Adrenal gland (tissue), 12 donors: Measurements from ENCODE around the gene ENTPD8. TPM values are rescaled to one million over a fixed set of nuclear protein-coding genes. Genes with fewer than 3 reads are reported as not detected.
A peak's percentile ranks its signal among the peaks of the same experiment; 100 is the strongest.

ENCODE experiments used
- DNase-seq, 7 donors: peaks; one replicate each; pipeline ENCODE4 v3.0.0-alpha.2; 2019 to 2020
- H3K27ac ChIP-seq, 5 donors: fragments of 200-600 bp; sonication (generic) in 4 of 5; 1 replicate in 3 of 5; 2 replicates in 2 of 5; pipeline versions ENCODE4 v1.5.1 to v1.8.0; 2016 to 2020; ENCODE audit warnings: mild to moderate bottlenecking in 1 of 5
- H3K27me3 ChIP-seq: fragments of 200-600 bp; 2 replicates; pipeline ENCODE4 v1.8.0; 2021
- H3K36me3 ChIP-seq, 2 donors: fragments of 200-600 bp; replicated peaks in 1 of 2; 1 replicate in 1 of 2; 2 replicates in 1 of 2; pipeline versions ENCODE4 v1.5.1 to v1.8.0; 2018 to 2022
- H3K4me1 ChIP-seq, 2 donors: fragments of 200-600 bp; replicated peaks in 1 of 2; 1 replicate in 1 of 2; 2 replicates in 1 of 2; pipeline versions ENCODE4 v1.5.1 to v1.8.0; 2018 to 2021
- H3K4me3 ChIP-seq, 4 donors: fragments of 200-600 bp; sonication (generic) in 3 of 4; one replicate each; pipeline ENCODE4 v1.5.1; 2016 to 2018
- H3K9me3 ChIP-seq, 3 donors: fragments of 200-600 bp; sonication (generic) in 1 of 3; replicated peaks in 1 of 3; 1 replicate in 2 of 3; 2 replicates in 1 of 3; pipeline versions ENCODE4 v1.5.1 to v1.8.0; 2016 to 2021
- POLR2A ChIP-seq, 2 donors: fragments of 450-650 bp; IDR thresholded peaks; one replicate each; pipeline ENCODE4 v1.6.1; 2017; ENCODE audit warnings: antibody characterized with exemption in 2 of 2, mild to moderate bottlenecking in 2 of 2, moderate library complexity in 1 of 2
- whole genome bisulfite sequencing, 4 donors: extraction: QIAGEN DNeasy Blood & Tissue Kit in 2 of 4; methylation state at CpG; one replicate each; pipeline versions ENCODE4 v1.1.5 to v1.1.7; 2013 to 2017; 5-methylcytosine and 5-hydroxymethylcytosine counted together
- intact Hi-C, 2 donors: fragments of 100-400 bp; cut with DNase I; formaldehyde crosslinking; loops; one replicate each; pipeline versions ENCODE4 v1.14.1 to v1.15.0; 2022 to 2023
- polyA plus RNA-seq, 3 donors: library from polyadenylated mRNA; stranded (reverse); fragments of 200-250 nt in 2 of 3; fragments of 350-450 nt in 1 of 3; fragmentation: Illumina TruSeq in 1 of 3; extraction: RNeasy Lipid Tissue Mini Kit (QIAGEN cat#74804) in 1 of 3; gene quantifications; one replicate each; pipeline ENCODE4 v1.2.3, GENCODE V29; 2013 to 2014
- total RNA-seq, 9 donors: library from RNA; depleted of rRNA in 4 of 9; stranded (reverse); fragments of >200 nt in 4 of 9; fragments of 120-200 nt in 1 of 9; fragmentation: NEBNext Ultra II Directional in 1 of 9; extraction: Animal tissue kit (Norgen Biotek cat#: 25700) in 1 of 9; gene quantifications; one replicate each; pipeline versions ENCODE4 v1.1.0 to v1.2.4, GENCODE V29; 2013 to 2023
- TF ChIP-seq, protein P1 (sequence below), 6 experiments: fragments of 450-650 bp in 4 of 6; fragments of 200-600 bp in 2 of 6; sonication (generic) in 1 of 6; IDR thresholded peaks; 1 replicate in 5 of 6; 2 replicates in 1 of 6; pipeline versions ENCODE4 v1.5.1 to v1.8.0; 2016 to 2021; ENCODE audit warnings: antibody characterized with exemption in 6 of 6, mild to moderate bottlenecking in 2 of 6, moderate library complexity in 1 of 6
- donor health status: healthy with polysubstance abuse.
- donor health status: Bipolar disorder and iron deficiency.
- donor health status: DM: yes; HTN: yes; CAD: no.
- donor health status: DM: no; HTN: no; CAD: no.
- donor health status: DM: no; HTN: no; CAD: no.
- donor health status: DM: yes; HTN: yes; CAD: no.

ENTPD8 gene
- total and polyA plus RNA-seq, 12 donors, result 0.14 to 0.20 (median 0.17) TPM; not detected in 6

- Histone ChIP-seq H3K36me3 (no peaks in the 10 kb centered on the region), H3K27ac (no peak overlapping the region), H3K4me3 (no peak overlapping the region), H3K9me3 (no peaks in the 10 kb centered on the region), H3K27me3 (no peaks in the 10 kb centered on the region), H3K4me1 (peaks cover 4 to 14% of the 10 kb centered on the region in 2 donors)
- 92 to 97% (median 96%) methylated on average over 6 to 23 of the region's 23 CpGs for WGBS, 4 donors
- intact Hi-C loops, result no loop called here
- no peak for DNase-seq
- TF ChIP-seq, protein P1, sequence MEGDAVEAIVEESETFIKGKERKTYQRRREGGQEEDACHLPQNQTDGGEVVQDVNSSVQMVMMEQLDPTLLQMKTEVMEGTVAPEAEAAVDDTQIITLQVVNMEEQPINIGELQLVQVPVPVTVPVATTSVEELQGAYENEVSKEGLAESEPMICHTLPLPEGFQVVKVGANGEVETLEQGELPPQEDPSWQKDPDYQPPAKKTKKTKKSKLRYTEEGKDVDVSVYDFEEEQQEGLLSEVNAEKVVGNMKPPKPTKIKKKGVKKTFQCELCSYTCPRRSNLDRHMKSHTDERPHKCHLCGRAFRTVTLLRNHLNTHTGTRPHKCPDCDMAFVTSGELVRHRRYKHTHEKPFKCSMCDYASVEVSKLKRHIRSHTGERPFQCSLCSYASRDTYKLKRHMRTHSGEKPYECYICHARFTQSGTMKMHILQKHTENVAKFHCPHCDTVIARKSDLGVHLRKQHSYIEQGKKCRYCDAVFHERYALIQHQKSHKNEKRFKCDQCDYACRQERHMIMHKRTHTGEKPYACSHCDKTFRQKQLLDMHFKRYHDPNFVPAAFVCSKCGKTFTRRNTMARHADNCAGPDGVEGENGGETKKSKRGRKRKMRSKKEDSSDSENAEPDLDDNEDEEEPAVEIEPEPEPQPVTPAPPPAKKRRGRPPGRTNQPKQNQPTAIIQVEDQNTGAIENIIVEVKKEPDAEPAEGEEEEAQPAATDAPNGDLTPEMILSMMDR (IDR thresholded peaks at IDR 0.05), result no peak
- TF ChIP-seq POLR2A (IDR thresholded peaks at IDR 0.05), result no peak
These were observed 48.7 kb downstream of the ENTPD8 start for GRCh38 chr9:137392232-137393007.

GRCh38 chr9:137391411-137391754, 49.8 kb downstream of the ENTPD8 start:
- H3K4me3 ChIP-seq, result no peak overlapping the region
- no peak for TF ChIP-seq POLR2A (IDR thresholded peaks at IDR 0.05)
- TF ChIP-seq, protein P1 (IDR thresholded peaks at IDR 0.05), result no peak
- H3K27me3 ChIP-seq, result no peaks in the 10 kb centered on the region
- WGBS, 4 donors, result 84 to 100% (median 89%) methylated on average over 4 to 22 of the region's 22 CpGs
- peak overlapping the region in 2 of 5 donors; percentile 62 to 73 for H3K27ac ChIP-seq
- H3K4me1 ChIP-seq, result peaks cover 4 to 14% of the 10 kb centered on the region in 2 donors
- H3K36me3 ChIP-seq, result no peaks in the 10 kb centered on the region
- peak in 3 of 7 donors; percentile 40 to 60 (median 60) for DNase-seq
- no peaks in the 10 kb centered on the region for H3K9me3 ChIP-seq
- intact Hi-C loops, result no loop called here

DNA sequence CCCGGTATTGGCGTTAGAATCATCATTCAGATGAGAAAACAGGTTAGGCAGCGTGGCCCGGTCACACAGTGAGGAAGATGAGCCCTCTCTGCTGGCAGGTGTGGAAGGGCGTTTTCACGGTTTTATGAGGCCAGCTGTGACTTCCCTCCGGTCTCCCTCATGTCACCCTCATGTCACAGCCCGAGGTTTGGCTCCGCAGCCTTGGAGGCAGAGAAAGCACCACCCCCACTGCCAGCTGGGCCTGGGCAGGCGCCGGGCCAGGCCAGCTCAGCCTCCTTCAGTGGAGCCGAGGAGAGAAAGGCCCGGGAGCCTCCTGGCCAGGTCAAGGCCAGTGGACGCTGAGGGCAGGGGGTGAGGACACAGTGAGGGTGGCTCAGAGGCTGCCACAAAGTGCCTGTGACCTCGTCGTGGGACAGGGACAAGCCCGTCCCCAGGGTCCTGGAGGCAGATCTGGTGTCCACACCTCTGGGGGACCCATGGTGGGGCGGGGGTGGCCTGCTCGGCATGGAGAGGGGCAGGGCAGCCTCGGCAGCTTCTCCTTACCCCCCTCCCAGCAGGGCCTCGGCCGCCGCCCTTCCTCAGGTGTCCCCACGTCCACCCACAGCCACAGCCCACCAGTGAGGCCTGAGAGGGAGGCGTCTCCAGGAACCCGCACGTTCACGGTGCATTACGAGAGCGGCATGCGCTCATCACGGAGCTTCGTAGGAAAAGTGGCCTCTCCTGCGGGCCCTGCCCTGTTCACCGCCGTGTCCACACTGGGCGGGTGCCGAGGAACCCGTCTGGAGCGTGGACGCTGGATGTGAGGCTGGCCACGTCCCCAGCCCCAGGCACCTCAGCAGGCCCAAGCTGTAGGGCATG, 50.4 kb downstream of the ENTPD8 start:
- TF ChIP-seq, protein P1 (IDR thresholded peaks at IDR 0.05), result no peak
- no peak for TF ChIP-seq POLR2A (IDR thresholded peaks at IDR 0.05)
- intact Hi-C loops, result no loop called here
- Histone ChIP-seq H3K9me3 (no peaks in the 10 kb centered on the region), H3K27ac (peak overlapping the region in 2 of 5 donors; percentile 62 to 73), H3K4me1 (peaks cover 4 to 14% of the 10 kb centered on the region in 2 donors), H3K27me3 (no peaks in the 10 kb centered on the region), H3K36me3 (no peaks in the 10 kb centered on the region), H3K4me3 (no peak overlapping the region)
- peak; percentile 53 to 79 (median 74) for DNase-seq
- 54 to 73% (median 62%) methylated on average over 9 to 42 of the region's 42 CpGs for WGBS, 4 donors

DNA sequence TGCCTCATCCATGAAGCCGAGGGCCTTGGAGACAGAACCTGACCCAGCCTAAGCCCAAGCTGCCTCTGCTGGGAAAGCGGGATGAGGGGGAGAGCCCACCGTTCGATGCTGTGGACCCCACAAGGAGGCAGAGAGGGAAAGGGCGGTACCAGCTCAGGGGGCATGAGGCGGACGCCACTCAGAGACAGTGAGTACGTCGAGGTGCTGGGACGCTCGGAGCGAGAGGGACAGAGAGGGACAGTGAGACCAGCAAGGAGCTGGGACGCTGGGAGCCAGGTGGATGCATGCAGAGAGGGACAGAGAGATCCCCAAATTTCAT, 51.8 kb downstream of the ENTPD8 start:
- intact Hi-C loops, result no loop called here
- TF ChIP-seq POLR2A (IDR thresholded peaks at IDR 0.05), result no peak
- TF ChIP-seq, protein P1 (IDR thresholded peaks at IDR 0.05), result no peak
- no peak overlapping the region for H3K27ac ChIP-seq
- WGBS, 4 donors, result 89 to 96% (median 93%) methylated on average over 13 of the region's 13 CpGs
- no peak overlapping the region for H3K4me3 ChIP-seq
- peaks cover 4 to 14% of the 10 kb centered on the region in 2 donors for H3K4me1 ChIP-seq
- no peaks in the 10 kb centered on the region for H3K36me3 ChIP-seq
- DNase-seq, result no peak
- H3K9me3 ChIP-seq, result no peaks in the 10 kb centered on the region
- H3K27me3 ChIP-seq, result no peaks in the 10 kb centered on the region
